HCT116 (cell line): Measurements from ENCODE around the gene FDXACB1. TPM values are rescaled to one million over a fixed set of nuclear protein-coding genes. Genes with fewer than 3 reads are reported as not detected.

ENCODE experiments used
- ATAC-seq: fragments of 200-7000 bp; cut with Tn5 transposase; 2 replicates; pipeline ENCODE4 v1.9.1; 2020; ENCODE audit warnings: mild to moderate bottlenecking, moderate library complexity
- BruUV-seq: library from RNA; stranded (reverse); fragments of 400-500 nt; replicated peaks from 2 replicates; lab custom pipeline; 2021; lab: Mats Ljungman, UMichigan
- CTCF ChIA-PET: fragments of 300-600 bp; sonication (Branson Sonifier 250); formaldehyde crosslinking; loops from one replicate; lab custom pipeline; 2021; ENCODE audit warnings: antibody characterized with exemption; lab: Charles Lee
- POLR2A ChIA-PET: fragments of 300-600, 350-600 bp; sonication (Branson Sonifier 250); formaldehyde crosslinking; loops from one replicate; lab custom pipeline; 2021; ENCODE audit warnings: antibody characterized with exemption; lab: Charles Lee
- RAD21 ChIA-PET, 2 experiments: fragments of 300-600 bp; sonication (Branson Sonifier 250); formaldehyde crosslinking; loops; one replicate each; lab custom pipeline; 2023; ENCODE audit warnings: low total read pairs in 2 of 2; ENCODE audit not compliant: uncharacterized antibody in 2 of 2, unreplicated experiment in 2 of 2, low non-redundant PET in 1 of 2; lab: Charles Lee
- DNase-seq: peaks from one replicate; pipeline ENCODE4 v3.0.0-alpha.2; 2010; ENCODE audit warnings: low read depth, low spot score
- H2AFZ ChIP-seq: fragments of 200-600 bp; shearing (Covaris generic), sonication (generic); 2 replicates; pipeline ENCODE4 v1.6.1; 2017; ENCODE audit warnings: low read depth, mixed run types, mixed read lengths, antibody characterized with exemption, low read length; ENCODE audit not compliant: poor library complexity, severe bottlenecking
- H3K27ac ChIP-seq: 2 replicates; pipeline ENCODE4 v1.5.1; 2012; ENCODE audit warnings: low read depth, low read length
- H3K27me3 ChIP-seq: fragments of 200-600 bp; sonication (generic); 2 replicates; pipeline ENCODE4 v1.6.1; 2016; ENCODE audit warnings: mixed run types, low read length, mixed read lengths; ENCODE audit not compliant: insufficient read depth
- H3K36me3 ChIP-seq, 2 experiments: fragments of 200-500 bp in 1 of 2; fragments of 200-600 bp in 1 of 2; sonication (Bioruptor generic) in 1 of 2; sonication (generic) in 1 of 2; 2 replicates each; pipeline versions ENCODE4 v1.5.1 to v1.6.1; 2014 to 2016; ENCODE audit warnings: low read length in 2 of 2, inconsistent platforms in 1 of 2, mixed read lengths in 1 of 2, mixed run types in 1 of 2; ENCODE audit not compliant: insufficient read depth in 2 of 2, control insufficient read depth in 1 of 2
- H3K4me1 ChIP-seq, 2 experiments: fragments of 200-600 bp in 1 of 2; sonication (generic) in 1 of 2; 2 replicates each; pipeline versions ENCODE4 v1.5.1 to v1.6.1; 2012 to 2017; ENCODE audit warnings: low read length in 2 of 2, inconsistent platforms in 1 of 2, mild to moderate bottlenecking in 1 of 2, mixed read lengths in 1 of 2, mixed run types in 1 of 2, moderate library complexity in 1 of 2; ENCODE audit not compliant: insufficient read depth in 2 of 2, control insufficient read depth in 1 of 2
- H3K4me2 ChIP-seq: fragments of 200-600 bp; sonication (generic); 2 replicates; pipeline ENCODE4 v1.6.1; 2017; ENCODE audit warnings: mixed run types, low read length, mixed read lengths
- H3K4me3 ChIP-seq, 2 experiments: fragments of 200-600 bp in 1 of 2; sonication (generic) in 1 of 2; replicated peaks in 1 of 2; 2 replicates each; pipeline ENCODE4 v1.5.1; 2011 to 2016; ENCODE audit warnings: low read length in 2 of 2, control low read depth in 1 of 2, low read depth in 1 of 2, mild to moderate bottlenecking in 1 of 2, mixed read lengths in 1 of 2, mixed run types in 1 of 2
- H3K79me2 ChIP-seq: fragments of 200-600 bp; sonication (generic); 2 replicates; pipeline ENCODE4 v1.6.1; 2017; ENCODE audit warnings: mild to moderate bottlenecking, mixed run types, low read length, moderate library complexity, mixed read lengths; ENCODE audit not compliant: insufficient read depth
- H3K9ac ChIP-seq: fragments of 200-600 bp; sonication (generic); 2 replicates; pipeline ENCODE4 v1.6.1; 2016; ENCODE audit warnings: low read length, mixed read lengths
- H3K9me2 ChIP-seq: fragments of 200-600 bp; sonication (generic), shearing (Covaris generic); 2 replicates; pipeline ENCODE4 v1.6.1; 2017; ENCODE audit warnings: mixed run types, mild to moderate bottlenecking, moderate library complexity; ENCODE audit not compliant: insufficient read depth
- H3K9me3 ChIP-seq, 2 experiments: fragments of 200-500 bp in 1 of 2; fragments of 200-600 bp in 1 of 2; sonication (Bioruptor generic) in 1 of 2; sonication (generic) in 1 of 2; 2 replicates each; pipeline ENCODE4 v1.6.1; 2014 to 2017; ENCODE audit warnings: low read length in 2 of 2, mixed read lengths in 2 of 2, inconsistent platforms in 1 of 2, low read depth in 1 of 2, mild to moderate bottlenecking in 1 of 2, mixed run types in 1 of 2, moderate library complexity in 1 of 2; ENCODE audit not compliant: control insufficient read depth in 1 of 2, insufficient read depth in 1 of 2
- H4K20me1 ChIP-seq: fragments of 200-600 bp; sonication (generic), shearing (Covaris generic); 2 replicates; pipeline ENCODE4 v1.6.1; 2017; ENCODE audit warnings: mixed run types, mild to moderate bottlenecking, moderate library complexity; ENCODE audit not compliant: insufficient read depth
- CTCF ChIP-seq, 3 experiments: fragments of 200-600 bp in 1 of 3; sonication (generic) in 1 of 3; IDR thresholded peaks in 2 of 3; conservative IDR thresholded peaks in 1 of 3; 2 replicates each; pipeline ENCODE4 v1.5.1; 2012 to 2017; ENCODE audit warnings: low read depth in 2 of 3, low read length in 2 of 3, antibody characterized with exemption in 1 of 3, borderline replicate concordance in 1 of 3, control low read depth in 1 of 3, mild to moderate bottlenecking in 1 of 3, mixed read lengths in 1 of 3, mixed run types in 1 of 3, moderate library complexity in 1 of 3; ENCODE audit not compliant: insufficient read depth in 1 of 3
- EZH2phosphoT487 ChIP-seq: fragments of 200-600 bp; IDR thresholded peaks from 2 replicates; pipeline ENCODE4 v1.6.1; 2018; ENCODE audit warnings: antibody characterized with exemption, borderline replicate concordance
- FOSL1 ChIP-seq: IDR thresholded peaks from 2 replicates; pipeline ENCODE4 v1.6.1; 2012; ENCODE audit warnings: low read depth
- JUND ChIP-seq: IDR thresholded peaks from 2 replicates; pipeline ENCODE4 v1.6.1; 2012
- RAD21 ChIP-seq: IDR thresholded peaks from 2 replicates; pipeline ENCODE4 v1.6.1; 2012; ENCODE audit warnings: low read depth, mild to moderate bottlenecking
- SIN3A ChIP-seq: IDR thresholded peaks from 2 replicates; pipeline ENCODE4 v1.6.1; 2012; ENCODE audit warnings: low read depth
- SP1 ChIP-seq: IDR thresholded peaks from 2 replicates; pipeline ENCODE4 v1.6.1; 2012; ENCODE audit warnings: low read depth
- TCF7L2 ChIP-seq: IDR thresholded peaks from 2 replicates; pipeline ENCODE4 v1.7.0; 2011; ENCODE audit warnings: borderline replicate concordance, inconsistent platforms; ENCODE audit not compliant: insufficient read depth, insufficient read length; ENCODE audit errors: extremely low read depth
- YY1 ChIP-seq: IDR thresholded peaks from 2 replicates; pipeline ENCODE4 v1.6.1; 2011; ENCODE audit warnings: low read length, low read depth, moderate library complexity, mild to moderate bottlenecking; ENCODE audit not compliant: insufficient replicate concordance; ENCODE audit errors: extremely low read depth
- ZFX ChIP-seq: fragments of 450-650 bp; IDR thresholded peaks from 2 replicates; pipeline ENCODE4 v1.6.1; 2017
- ZNF274 ChIP-seq: fragments of 200-500 bp; sonication (Bioruptor generic); IDR thresholded peaks from 2 replicates; pipeline ENCODE4 v1.6.1; 2014; ENCODE audit warnings: mild to moderate bottlenecking, low read depth, low read length, inconsistent platforms
- intact Hi-C: fragments of 100-400 bp; cut with micrococcal nuclease; formaldehyde crosslinking; loops from 2 replicates; pipeline ENCODE4 v1.10.0; 2022
- total RNA-seq: library from RNA; stranded (reverse); gene quantifications from one replicate; pipeline ENCODE4 v1.2.1, GENCODE V29; 2021; ENCODE audit not compliant: unreplicated experiment
- TF ChIP-seq, protein P1 (sequence below): IDR thresholded peaks from 2 replicates; pipeline ENCODE4 v1.6.1; 2012
- TF ChIP-seq, protein P2 (sequence below): IDR thresholded peaks from 2 replicates; pipeline ENCODE4 v1.6.1; 2012
- TF ChIP-seq, protein P3 (sequence below): IDR thresholded peaks from 2 replicates; pipeline ENCODE4 v1.6.1; 2011; ENCODE audit warnings: mild to moderate bottlenecking, low read length, moderate library complexity; ENCODE audit not compliant: insufficient replicate concordance; ENCODE audit errors: extremely low read depth

The FDXACB1 gene
- total RNA-seq, 1 experiment from 2014 or later, result 3.8 TPM

DNA sequence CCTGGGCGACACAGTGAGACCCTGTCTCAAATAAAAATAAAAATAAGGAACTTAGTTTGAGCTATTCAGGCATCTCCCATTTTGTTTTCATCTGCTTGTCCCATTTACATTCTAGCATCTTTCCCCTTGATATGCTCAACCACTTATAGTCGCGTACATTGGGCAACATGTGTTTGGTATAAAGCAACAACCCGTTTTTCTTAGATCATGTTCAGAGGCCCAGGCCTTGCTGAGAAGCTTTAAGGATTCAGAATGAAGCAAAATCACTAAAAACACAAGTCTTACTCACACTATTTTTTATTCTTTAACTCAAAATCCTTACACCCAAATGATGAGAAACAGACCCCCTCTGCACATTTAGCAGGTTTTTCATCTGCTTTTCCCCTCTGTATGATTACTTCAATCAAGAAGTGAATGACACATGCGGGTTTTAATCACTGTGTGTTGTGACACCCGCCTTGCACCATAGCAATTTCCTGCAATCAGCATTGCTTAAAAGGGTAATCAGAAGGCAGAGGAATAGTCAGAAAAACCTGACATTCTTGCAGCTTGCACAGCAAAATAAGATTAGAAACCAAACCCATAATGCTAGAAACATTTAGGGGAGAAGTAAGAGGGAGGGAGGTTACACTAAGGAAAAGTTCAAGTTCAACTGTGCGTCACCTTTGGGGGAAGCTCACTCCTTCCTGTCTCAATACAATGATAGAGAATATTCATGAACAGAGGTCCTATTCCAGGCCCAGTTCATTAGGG, 33.5 kb downstream of the FDXACB1 start:
- no peaks in the 10 kb centered on the region for H3K9me3 ChIP-seq
- CTCF ChIA-PET, result interaction anchor here (1.0 to 1.2 kb wide), 2 partner anchors 11 to 262 kb away, joined by 3 read pairs; no protein-coding TSS in a partner anchor
- BruUV-seq, result no TSS peak
- H3K9ac ChIP-seq, result no peak overlapping the region
- H3K79me2 ChIP-seq, result no peaks in the 10 kb centered on the region
- H3K4me2 ChIP-seq, result no peak overlapping the region
- no peaks in the 10 kb centered on the region for H3K27me3 ChIP-seq
- POLR2A ChIA-PET, result no interaction called here
- no peak overlapping the region for H2AFZ ChIP-seq
- no peak for TF ChIP-seq ZFX
- no peak for TF ChIP-seq RAD21
- DNase-seq (no peak), ATAC-seq (no peak)
- no peaks in the 10 kb centered on the region for H3K9me2 ChIP-seq
- intact Hi-C loops, result no loop called here
- H3K27ac ChIP-seq, result no peak overlapping the region
- RAD21 ChIA-PET, result no interaction called here
- H3K4me3 ChIP-seq, result no peak overlapping the region
- no peaks in the 10 kb centered on the region for H3K36me3 ChIP-seq
- no peaks in the 10 kb centered on the region for H3K4me1 ChIP-seq
- no peaks in the 10 kb centered on the region for H4K20me1 ChIP-seq

- POLR2A ChIA-PET, result no interaction called here
- no peak overlapping the region for H3K4me3 ChIP-seq
- no peak overlapping the region for H2AFZ ChIP-seq
- no peak for TF ChIP-seq EZH2phosphoT487
- TF ChIP-seq, protein P1, sequence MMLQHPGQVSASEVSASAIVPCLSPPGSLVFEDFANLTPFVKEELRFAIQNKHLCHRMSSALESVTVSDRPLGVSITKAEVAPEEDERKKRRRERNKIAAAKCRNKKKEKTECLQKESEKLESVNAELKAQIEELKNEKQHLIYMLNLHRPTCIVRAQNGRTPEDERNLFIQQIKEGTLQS, result no peak
- TF ChIP-seq, protein P2, sequence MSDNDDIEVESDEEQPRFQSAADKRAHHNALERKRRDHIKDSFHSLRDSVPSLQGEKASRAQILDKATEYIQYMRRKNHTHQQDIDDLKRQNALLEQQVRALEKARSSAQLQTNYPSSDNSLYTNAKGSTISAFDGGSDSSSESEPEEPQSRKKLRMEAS, result no peak
- no peak for TF ChIP-seq FOSL1
- no peak for TF ChIP-seq YY1
- TF ChIP-seq JUND, result no peak
- TF ChIP-seq ZFX, result no peak
- no peak for TF ChIP-seq SP1
- TF ChIP-seq RAD21, result no peak
- TF ChIP-seq TCF7L2, result no peak
- TF ChIP-seq ZNF274, result no peak
- TF ChIP-seq, protein P3, sequence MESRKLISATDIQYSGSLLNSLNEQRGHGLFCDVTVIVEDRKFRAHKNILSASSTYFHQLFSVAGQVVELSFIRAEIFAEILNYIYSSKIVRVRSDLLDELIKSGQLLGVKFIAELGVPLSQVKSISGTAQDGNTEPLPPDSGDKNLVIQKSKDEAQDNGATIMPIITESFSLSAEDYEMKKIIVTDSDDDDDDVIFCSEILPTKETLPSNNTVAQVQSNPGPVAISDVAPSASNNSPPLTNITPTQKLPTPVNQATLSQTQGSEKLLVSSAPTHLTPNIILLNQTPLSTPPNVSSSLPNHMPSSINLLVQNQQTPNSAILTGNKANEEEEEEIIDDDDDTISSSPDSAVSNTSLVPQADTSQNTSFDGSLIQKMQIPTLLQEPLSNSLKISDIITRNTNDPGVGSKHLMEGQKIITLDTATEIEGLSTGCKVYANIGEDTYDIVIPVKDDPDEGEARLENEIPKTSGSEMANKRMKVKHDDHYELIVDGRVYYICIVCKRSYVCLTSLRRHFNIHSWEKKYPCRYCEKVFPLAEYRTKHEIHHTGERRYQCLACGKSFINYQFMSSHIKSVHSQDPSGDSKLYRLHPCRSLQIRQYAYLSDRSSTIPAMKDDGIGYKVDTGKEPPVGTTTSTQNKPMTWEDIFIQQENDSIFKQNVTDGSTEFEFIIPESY, result no peak
- TF ChIP-seq CTCF (IDR thresholded peaks at IDR 0.05 in 2 of 3, conservative IDR thresholded peaks at IDR 0.05 in 1 of 3; ENCODE audit: borderline replicate concordance in 1 of 3, insufficient read depth in 1 of 3, low read depth in 2 of 3, low read length in 2 of 3), result no peak
- no peak for TF ChIP-seq SIN3A
- H3K9me2 ChIP-seq, result no peaks in the 10 kb centered on the region
- RAD21 ChIA-PET, result no interaction called here
- no peaks in the 10 kb centered on the region for H3K79me2 ChIP-seq
- DNase-seq (no peak), ATAC-seq (no peak)
- H3K4me2 ChIP-seq, result no peak overlapping the region
- H3K36me3 ChIP-seq, result peaks cover 0 to 4% of the 10 kb centered on the region in 2 experiments; a peak in 1 of 4 replicates
- H3K9ac ChIP-seq, result no peak overlapping the region
- CTCF ChIA-PET, result interaction anchor here (0.9 to 2.5 kb wide), 5 partner anchors 8 to 277 kb away, joined by 3 to 14 read pairs (median 4); no protein-coding TSS in a partner anchor
- no peak overlapping the region for H3K27ac ChIP-seq
- no peaks in the 10 kb centered on the region for H3K9me3 ChIP-seq
- intact Hi-C loops, result loop anchor here (5.0 kb wide), 1 partner anchor 66 kb away; no protein-coding TSS in a partner anchor
- 0 out of 4 replicates have a peak, but pooled peaks cover 0 to 2% of the 10 kb centered on the region in 2 experiments for H3K4me1 ChIP-seq
- H3K27me3 ChIP-seq, result no peaks in the 10 kb centered on the region
- BruUV-seq, result no TSS peak
- H4K20me1 ChIP-seq, result no peaks in the 10 kb centered on the region
These were observed 35.3 kb downstream of the FDXACB1 start for GRCh38 chr11:111843661-111844060.
